ENCODE results near the gene MTR.

DNA sequence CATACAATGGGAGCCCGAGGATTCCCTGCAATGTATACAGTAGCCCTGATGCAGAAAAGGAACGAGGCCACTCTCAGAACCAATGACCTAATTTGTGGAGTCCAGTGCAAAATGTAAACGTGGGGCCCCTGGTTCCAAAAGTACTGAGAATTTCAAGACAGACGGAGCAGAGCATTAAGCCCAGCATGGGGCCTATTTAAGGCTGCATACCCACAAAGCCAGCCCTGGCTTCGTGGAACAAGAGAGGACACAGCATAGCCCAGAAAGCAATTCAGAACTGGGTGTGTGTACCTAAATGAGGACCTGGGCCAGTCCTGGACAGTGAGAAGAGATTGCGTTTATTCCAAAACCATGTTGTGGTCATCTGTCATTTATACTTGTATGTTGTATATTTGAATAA lies 153.9 kb downstream of the MTR start:
- TF ChIP-seq, protein P1, sequence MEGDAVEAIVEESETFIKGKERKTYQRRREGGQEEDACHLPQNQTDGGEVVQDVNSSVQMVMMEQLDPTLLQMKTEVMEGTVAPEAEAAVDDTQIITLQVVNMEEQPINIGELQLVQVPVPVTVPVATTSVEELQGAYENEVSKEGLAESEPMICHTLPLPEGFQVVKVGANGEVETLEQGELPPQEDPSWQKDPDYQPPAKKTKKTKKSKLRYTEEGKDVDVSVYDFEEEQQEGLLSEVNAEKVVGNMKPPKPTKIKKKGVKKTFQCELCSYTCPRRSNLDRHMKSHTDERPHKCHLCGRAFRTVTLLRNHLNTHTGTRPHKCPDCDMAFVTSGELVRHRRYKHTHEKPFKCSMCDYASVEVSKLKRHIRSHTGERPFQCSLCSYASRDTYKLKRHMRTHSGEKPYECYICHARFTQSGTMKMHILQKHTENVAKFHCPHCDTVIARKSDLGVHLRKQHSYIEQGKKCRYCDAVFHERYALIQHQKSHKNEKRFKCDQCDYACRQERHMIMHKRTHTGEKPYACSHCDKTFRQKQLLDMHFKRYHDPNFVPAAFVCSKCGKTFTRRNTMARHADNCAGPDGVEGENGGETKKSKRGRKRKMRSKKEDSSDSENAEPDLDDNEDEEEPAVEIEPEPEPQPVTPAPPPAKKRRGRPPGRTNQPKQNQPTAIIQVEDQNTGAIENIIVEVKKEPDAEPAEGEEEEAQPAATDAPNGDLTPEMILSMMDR (IDR thresholded peaks at IDR 0.05), result no peak
- TF ChIP-seq POLR2A (IDR thresholded peaks at IDR 0.05), result no peak

Measured in thyroid gland (tissue), 4 donors.